ENCODE measurements around the gene PHLPP1. TPM values are rescaled to one million over a fixed set of nuclear protein-coding genes. Genes with fewer than 3 reads are reported as not detected.

The PHLPP1 gene
- total and polyA plus RNA-seq, 2 of the 4 experiments (the other 2 are of a cell fraction), result 3.3 to 3.6 TPM

GRCh38 chr18:62757399-62758010 lies 42.2 kb downstream of the PHLPP1 start:
- no peak overlapping the region for H3K14ac ChIP-seq (replicated peaks; ENCODE audit: low read depth, low read length)
- H4K8ac ChIP-seq (ENCODE audit: low read depth in 2 of 2, low read length in 2 of 2), result no peak overlapping the region
- no peak overlapping the region for H2BK20ac ChIP-seq (ENCODE audit: low read depth, low read length)
- H2BK5ac ChIP-seq (ENCODE audit: low read depth, low read length, poor library complexity, severe bottlenecking), result no peak overlapping the region
- H3K36me3 ChIP-seq (ENCODE audit: control insufficient read depth, insufficient read depth, low read length), result no peaks in the 10 kb centered on the region
- no peak overlapping the region for H2BK120ac ChIP-seq (ENCODE audit: low read depth, low read length)
- in situ Hi-C loops (cut with MboI; ENCODE audit: low sequenced_read_pairs) (no loop called here), intact Hi-C loops (cut with micrococcal nuclease) (no loop called here), dilution Hi-C loops (cut with HindIII; ENCODE audit: low sequenced_read_pairs, unreplicated experiment) (no loop called here)
- TF ChIP-seq RFX5 (IDR thresholded peaks at IDR 0.05; ENCODE audit: low read depth, low read length), result no peak
- TF ChIP-seq CEBPB (IDR thresholded peaks at IDR 0.05; ENCODE audit: low read depth, low read length), result no peak
- TF ChIP-seq MAZ (IDR thresholded peaks at IDR 0.05; ENCODE audit: borderline replicate concordance, low read depth, low read length), result no peak
- TF ChIP-seq FOS (IDR thresholded peaks at IDR 0.05; ENCODE audit: low read depth, low read length), result no peak
- no peak for TF ChIP-seq NFE2L2 (IDR thresholded peaks at IDR 0.05; ENCODE audit: low read depth, low read length)
- no peak for TF ChIP-seq RCOR1 (IDR thresholded peaks at IDR 0.05; ENCODE audit: insufficient replicate concordance, low read length)
- TF ChIP-seq ELK1 (IDR thresholded peaks at IDR 0.05; ENCODE audit: borderline replicate concordance, low read depth, low read length), result no peak
- H2BK15ac ChIP-seq (ENCODE audit: low read depth, low read length), result no peak overlapping the region
- H2AK9ac ChIP-seq (replicated peaks; ENCODE audit: low read depth, low read length, poor library complexity), result no peak overlapping the region
- H3K9ac ChIP-seq (ENCODE audit: low read depth, low read length), result no peak overlapping the region
- no peak overlapping the region for H3K27ac ChIP-seq (ENCODE audit: insufficient read depth, low read length)
- H4K5ac ChIP-seq (ENCODE audit: low read depth, low read length), result no peak overlapping the region
- H3K4me3 ChIP-seq (ENCODE audit: insufficient read depth, low read depth, low read length), result no peak overlapping the region
- peaks cover 5% of the 10 kb centered on the region; the same call in 1 of the 2 replicates for H3K9me1 ChIP-seq (ENCODE audit: insufficient read depth, low read length)
- WGBS, 2 experiments (ENCODE audit: extremely low coverage in 2 of 2, insufficient read length in 1 of 2), result 63% methylated on average over 3 of the region's 6 CpGs; no CpG with 5 or more reads in 1 of the 2 experiments
- no TSS peak for BruUV-seq (replicated peaks)
- no peak overlapping the region for H2AK5ac ChIP-seq (ENCODE audit: low read depth, low read length)
- CTCF ChIA-PET, result no interaction called here
- peaks cover 14 to 36% of the 10 kb centered on the region in 2 experiments; a peak in 3 of 4 replicates for H3K79me1 ChIP-seq (ENCODE audit: low read depth in 1 of 2, low read length in 2 of 2)
- DNase-seq, result no peak
- H4K20me1 ChIP-seq (ENCODE audit: insufficient read depth, low read length), result no peaks in the 10 kb centered on the region
- H3K23ac ChIP-seq (ENCODE audit: low read depth, low read length), result no peak overlapping the region
- H4K91ac ChIP-seq (ENCODE audit: insufficient read depth, low read depth, low read length), result no peak overlapping the region
- H2AFZ ChIP-seq (replicated peaks; ENCODE audit: low read length, poor library complexity), result no peak overlapping the region
- H3K4me2 ChIP-seq (ENCODE audit: low read depth, low read length), result no peak overlapping the region
- H3K18ac ChIP-seq (ENCODE audit: low read depth, low read length), result no peak overlapping the region
- POLR2A ChIA-PET (ENCODE audit: unreplicated experiment), result no interaction called here
- no peak for ATAC-seq (ENCODE audit: low read depth)
- H3K4me1 ChIP-seq (ENCODE audit: control insufficient read depth, insufficient read depth, low read length), result peaks cover 4% of the 10 kb centered on the region; the same call in 1 of the 2 replicates
- peaks cover 2% of the 10 kb centered on the region; the same call in 1 of the 2 replicates for H3K9me3 ChIP-seq (ENCODE audit: control insufficient read depth, insufficient read depth, low read length)
- no peak overlapping the region for H3K56ac ChIP-seq (ENCODE audit: extremely low read depth, insufficient read depth, low read length)
- H3K4ac ChIP-seq (ENCODE audit: low read depth, low read length), result no peak overlapping the region
- H3K27me3 ChIP-seq (ENCODE audit: control insufficient read depth, insufficient read depth, low read length), result no peaks in the 10 kb centered on the region

Data from IMR-90 (cell line).